Upper lobe of right lung (tissue), 1 donor: ENCODE data around the gene SAC3D1. TPM values are rescaled to one million over a fixed set of nuclear protein-coding genes. Genes with fewer than 3 reads are reported as not detected.

Experiments used
- ATAC-seq: fragments of 200-7000 bp; cut with Tn5 transposase; one replicate; pipeline ENCODE4 v1.9.1; 2020; ENCODE audit warnings: mild to moderate bottlenecking, moderate library complexity
- DNase-seq: peaks from one replicate; pipeline ENCODE4 v3.0.0-alpha.2; 2020
- H3K27ac ChIP-seq: fragments of 200-600 bp; one replicate; pipeline ENCODE4 v1.8.0; 2022
- H3K27me3 ChIP-seq: fragments of 200-600 bp; one replicate; pipeline ENCODE4 v1.8.0; 2022; ENCODE audit warnings: mild to moderate bottlenecking
- H3K36me3 ChIP-seq: fragments of 200-600 bp; one replicate; pipeline ENCODE4 v1.8.0; 2022
- H3K4me1 ChIP-seq: fragments of 200-600 bp; one replicate; pipeline ENCODE4 v1.8.0; 2022
- H3K4me3 ChIP-seq: fragments of 200-600 bp; one replicate; pipeline ENCODE4 v1.8.0; 2022; ENCODE audit warnings: mild to moderate bottlenecking
- H3K9me3 ChIP-seq: fragments of 200-600 bp; one replicate; pipeline ENCODE4 v1.8.0; 2022
- CTCF ChIP-seq: fragments of 200-600 bp; IDR thresholded peaks from one replicate; pipeline ENCODE4 v1.8.0; 2022; ENCODE audit warnings: antibody characterized with exemption
- intact Hi-C: fragments of 100-400 bp; cut with DNase I; formaldehyde crosslinking; loops from one replicate; pipeline ENCODE4 v1.11.0; 2022
- total RNA-seq: library from RNA; stranded (reverse); fragmentation: NEBNext Ultra II Directional; extraction: Animal tissue kit (Norgen Biotek cat#: 25700); gene quantifications from one replicate; pipeline ENCODE4 v1.2.1, GENCODE V29; 2021
- donor health status: DM: no; HTN: yes; CAD: no; lungs with severe emphysema.

The SAC3D1 gene
- total RNA-seq, 1 donor from 2014 or later: 10.2 TPM

- Histone ChIP-seq H3K27me3 (no peaks in the 10 kb centered on the region), H3K36me3 (peaks cover under 1% of the 10 kb centered on the region), H3K9me3 (no peaks in the 10 kb centered on the region), H3K4me1 (peaks cover 18% of the 10 kb centered on the region), H3K4me3 (peak overlapping the region; percentile 73), H3K27ac (peak overlapping the region; percentile 92)
- intact Hi-C loops: no loop called here
- TF ChIP-seq CTCF: no peak
- ATAC-seq (no peak), DNase-seq (no peak)
Measured at GRCh38 chr11:65026810-65027209, 14.2 kb upstream of the SAC3D1 start.

GRCh38 chr11:65027213-65028067 is 13.6 kb upstream of the SAC3D1 start, which contains the start of gene SNX15:
SNX15 (plus strand) TSS chr11:65027439; CDS start chr11:65027538, 99 bp downstream.
- Histone ChIP-seq H3K4me3 (peak within 1 kb of the TSS; percentile 73), H3K36me3 (peaks cover 7% of the 10 kb centered on the region), H3K9me3 (no peaks in the 10 kb centered on the region), H3K27ac (peak within 1 kb of the TSS; percentile 92), H3K4me1 (peaks cover 18% of the 10 kb centered on the region), H3K27me3 (no peaks in the 10 kb centered on the region)
- peak; percentile 86 for TF ChIP-seq CTCF
- DNase-seq (peak; percentile 95), ATAC-seq (peak; percentile 97)
- intact Hi-C loops: no loop called here

GRCh38 chr11:65032216-65032615 is 8.8 kb upstream of the SAC3D1 start:
- DNase-seq: no peak
- ATAC-seq: no peak

GRCh38 chr11:65034423-65034822 is 6.6 kb upstream of the SAC3D1 start:
- no peaks in the 10 kb centered on the region for H3K27me3 ChIP-seq
- intact Hi-C loops: no loop called here
- no peak for ATAC-seq
- no peaks in the 10 kb centered on the region for H3K4me1 ChIP-seq
- no peak for TF ChIP-seq CTCF
- H3K4me3 ChIP-seq: no peak overlapping the region
- no peaks in the 10 kb centered on the region for H3K9me3 ChIP-seq
- DNase-seq: no peak
- H3K36me3 ChIP-seq: peaks cover 64% of the 10 kb centered on the region
- H3K27ac ChIP-seq: no peak overlapping the region

More at GRCh38 chr11:65032216-65032615, 8.8 kb upstream of the SAC3D1 start:
- no peak overlapping the region for H3K4me3 ChIP-seq
- peaks cover 15% of the 10 kb centered on the region for H3K4me1 ChIP-seq
- intact Hi-C loops: no loop called here
- no peaks in the 10 kb centered on the region for H3K27me3 ChIP-seq
- no peaks in the 10 kb centered on the region for H3K9me3 ChIP-seq
- H3K36me3 ChIP-seq: peaks cover 50% of the 10 kb centered on the region
- no peak for TF ChIP-seq CTCF
- H3K27ac ChIP-seq: no peak overlapping the region

GRCh38 chr11:65035579-65035978 is 5.4 kb upstream of the SAC3D1 start:
- Histone ChIP-seq H3K27ac (no peak overlapping the region), H3K9me3 (no peaks in the 10 kb centered on the region), H3K4me1 (peaks cover 6% of the 10 kb centered on the region), H3K4me3 (no peak overlapping the region), H3K36me3 (peaks cover 70% of the 10 kb centered on the region), H3K27me3 (no peaks in the 10 kb centered on the region)
- intact Hi-C loops: no loop called here
- no peak for TF ChIP-seq CTCF
- DNase-seq (no peak), ATAC-seq (no peak)
